Uterus (tissue), 4 donors: ENCODE measurements around the gene ABI1. TPM values are rescaled to one million over a fixed set of nuclear protein-coding genes. Genes with fewer than 3 reads are reported as not detected.

ENCODE experiments used
- DNase-seq, 2 donors: peaks; one replicate each; pipeline ENCODE4 v3.0.0-alpha.2; 2019 to 2020
- H3K27ac ChIP-seq, 2 donors: fragments of 200-600 bp; sonication (generic); 1 replicate in 1 of 2; 2 replicates in 1 of 2; pipeline ENCODE4 v1.5.1; 2016 to 2018
- H3K27me3 ChIP-seq, 2 donors: fragments of 200-600 bp; sonication (generic); one replicate each; pipeline ENCODE4 v1.5.1; 2018 to 2019; ENCODE audit warnings: control low read depth in 1 of 2
- H3K36me3 ChIP-seq, 2 donors: fragments of 200-600 bp; sonication (generic); one replicate each; pipeline ENCODE4 v1.5.1; 2019; ENCODE audit warnings: control low read depth in 1 of 2
- H3K4me1 ChIP-seq, 2 donors: fragments of 200-600 bp; sonication (generic); one replicate each; pipeline ENCODE4 v1.5.1; 2018 to 2019; ENCODE audit warnings: control low read depth in 1 of 2
- H3K4me3 ChIP-seq, 2 donors: fragments of 200-600 bp; sonication (generic); 1 replicate in 1 of 2; 2 replicates in 1 of 2; pipeline ENCODE4 v1.5.1; 2018 to 2019; ENCODE audit warnings: mild to moderate bottlenecking in 1 of 2
- H3K9me3 ChIP-seq, 2 donors: fragments of 200-600 bp; sonication (generic); one replicate each; pipeline ENCODE4 v1.5.1; 2019; ENCODE audit warnings: control low read depth in 1 of 2
- POLR2A ChIP-seq, 2 donors: fragments of 450-650 bp; IDR thresholded peaks; one replicate each; pipeline ENCODE4 v1.6.1; 2016; ENCODE audit warnings: antibody characterized with exemption in 2 of 2, mild to moderate bottlenecking in 1 of 2, moderate library complexity in 1 of 2
- intact Hi-C: fragments of 100-400 bp; cut with DNase I; formaldehyde crosslinking; loops from one replicate; pipeline ENCODE4 v1.15.1; 2023; ENCODE audit warnings: low total_unique reads
- total RNA-seq, 4 donors: library from RNA; depleted of rRNA in 3 of 4; stranded (reverse); fragments of >200 nt in 3 of 4; gene quantifications; one replicate each; pipeline versions ENCODE4 v1.1.0 to v1.2.4, GENCODE V29; 2014 to 2023
- TF ChIP-seq, protein P1 (sequence below), 4 experiments: fragments of 200-600 bp in 2 of 4; fragments of 450-650 bp in 2 of 4; sonication (generic) in 2 of 4; IDR thresholded peaks; one replicate each; pipeline ENCODE4 v1.5.1; 2016 to 2019; ENCODE audit warnings: antibody characterized with exemption in 4 of 4, mild to moderate bottlenecking in 2 of 4, moderate library complexity in 1 of 4
- donor health status: DM: yes; HTN: yes; CAD: no.

Gene ABI1
- total RNA-seq, 4 donors from 2014 or later = 26.6 to 50.4 (median 39.1) TPM

DNA sequence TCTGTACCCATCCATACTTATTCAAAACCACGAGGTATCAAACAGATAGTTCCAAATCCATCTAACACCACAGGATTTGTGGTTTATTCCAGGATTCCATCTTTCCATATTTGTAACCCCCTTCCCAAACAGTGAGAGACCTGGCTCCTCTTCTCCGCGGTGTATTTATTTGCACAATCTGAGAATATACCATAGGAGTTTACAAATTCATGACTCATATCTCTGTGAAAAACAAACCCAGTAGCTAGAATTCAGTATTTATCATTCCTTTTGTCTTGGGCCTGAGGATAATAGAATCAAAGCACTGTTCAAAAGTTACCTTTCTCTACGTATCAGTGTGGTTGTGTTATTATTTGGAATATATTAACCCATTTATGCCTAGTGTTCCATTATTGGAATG is 131.4 kb downstream of the ABI1 start:
- Histone ChIP-seq H3K4me3 (no peak overlapping the region), H3K27me3 (no peaks in the 10 kb centered on the region), H3K9me3 (no peaks in the 10 kb centered on the region), H3K27ac (no peak overlapping the region), H3K4me1 (no peaks in the 10 kb centered on the region), H3K36me3 (no peaks in the 10 kb centered on the region)
- no peak for TF ChIP-seq POLR2A (IDR thresholded peaks at IDR 0.05)
- TF ChIP-seq, protein P1, sequence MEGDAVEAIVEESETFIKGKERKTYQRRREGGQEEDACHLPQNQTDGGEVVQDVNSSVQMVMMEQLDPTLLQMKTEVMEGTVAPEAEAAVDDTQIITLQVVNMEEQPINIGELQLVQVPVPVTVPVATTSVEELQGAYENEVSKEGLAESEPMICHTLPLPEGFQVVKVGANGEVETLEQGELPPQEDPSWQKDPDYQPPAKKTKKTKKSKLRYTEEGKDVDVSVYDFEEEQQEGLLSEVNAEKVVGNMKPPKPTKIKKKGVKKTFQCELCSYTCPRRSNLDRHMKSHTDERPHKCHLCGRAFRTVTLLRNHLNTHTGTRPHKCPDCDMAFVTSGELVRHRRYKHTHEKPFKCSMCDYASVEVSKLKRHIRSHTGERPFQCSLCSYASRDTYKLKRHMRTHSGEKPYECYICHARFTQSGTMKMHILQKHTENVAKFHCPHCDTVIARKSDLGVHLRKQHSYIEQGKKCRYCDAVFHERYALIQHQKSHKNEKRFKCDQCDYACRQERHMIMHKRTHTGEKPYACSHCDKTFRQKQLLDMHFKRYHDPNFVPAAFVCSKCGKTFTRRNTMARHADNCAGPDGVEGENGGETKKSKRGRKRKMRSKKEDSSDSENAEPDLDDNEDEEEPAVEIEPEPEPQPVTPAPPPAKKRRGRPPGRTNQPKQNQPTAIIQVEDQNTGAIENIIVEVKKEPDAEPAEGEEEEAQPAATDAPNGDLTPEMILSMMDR (IDR thresholded peaks at IDR 0.05) = no peak
- DNase-seq = no peak
- intact Hi-C loops = no loop called here

DNA sequence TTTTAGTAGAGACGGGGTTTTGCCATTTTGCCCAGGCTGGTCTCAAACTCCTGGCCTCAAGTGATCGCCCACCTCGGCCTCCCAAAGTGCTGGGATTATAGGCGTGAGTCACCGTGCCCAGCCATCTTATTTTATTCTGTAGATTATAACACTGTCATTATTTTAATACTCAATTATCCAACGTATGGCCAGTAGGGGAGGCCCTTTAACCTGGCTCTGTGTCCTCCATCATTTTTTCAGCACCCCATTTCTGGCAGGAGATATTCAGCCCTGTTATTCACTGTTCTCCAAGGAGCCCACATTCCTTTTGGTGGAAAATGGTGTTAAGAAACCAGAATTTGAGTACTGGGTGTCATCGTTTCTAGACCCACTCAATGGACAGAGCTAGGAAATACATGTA is 131.8 kb downstream of the ABI1 start:
- DNase-seq = no peak
- Histone ChIP-seq H3K9me3 (no peaks in the 10 kb centered on the region), H3K4me3 (no peak overlapping the region), H3K27me3 (no peaks in the 10 kb centered on the region), H3K36me3 (no peaks in the 10 kb centered on the region), H3K27ac (no peak overlapping the region), H3K4me1 (no peaks in the 10 kb centered on the region)
- intact Hi-C loops = no loop called here
- no peak for TF ChIP-seq POLR2A (IDR thresholded peaks at IDR 0.05)
- TF ChIP-seq, protein P1 (IDR thresholded peaks at IDR 0.05) = no peak

DNA sequence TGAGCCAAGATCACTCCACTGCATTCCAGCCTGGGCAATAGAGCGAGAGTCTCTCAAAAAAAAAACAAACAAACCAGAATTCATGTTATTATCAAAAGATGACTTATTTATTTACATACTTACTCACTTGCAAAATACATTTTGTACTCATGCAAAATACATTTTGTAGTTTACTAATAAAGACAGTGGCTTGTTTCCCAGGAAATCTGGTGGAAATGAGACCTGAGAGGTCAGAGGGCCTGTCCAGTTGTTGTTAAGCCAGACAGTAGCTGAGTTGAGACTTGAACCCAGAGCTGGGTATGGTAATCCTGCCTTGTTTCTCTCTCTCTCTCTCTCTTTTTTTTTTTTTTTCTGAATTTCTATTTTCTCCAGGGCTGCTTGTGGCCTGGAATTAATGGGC is 133.8 kb downstream of the ABI1 start:
- Histone ChIP-seq H3K4me1 (no peaks in the 10 kb centered on the region), H3K36me3 (no peaks in the 10 kb centered on the region), H3K9me3 (no peaks in the 10 kb centered on the region), H3K27ac (no peak overlapping the region), H3K4me3 (no peak overlapping the region), H3K27me3 (no peaks in the 10 kb centered on the region)
- DNase-seq = no peak
- intact Hi-C loops = no loop called here
- no peak for TF ChIP-seq POLR2A (IDR thresholded peaks at IDR 0.05)
- TF ChIP-seq, protein P1 (IDR thresholded peaks at IDR 0.05) = no peak

DNA sequence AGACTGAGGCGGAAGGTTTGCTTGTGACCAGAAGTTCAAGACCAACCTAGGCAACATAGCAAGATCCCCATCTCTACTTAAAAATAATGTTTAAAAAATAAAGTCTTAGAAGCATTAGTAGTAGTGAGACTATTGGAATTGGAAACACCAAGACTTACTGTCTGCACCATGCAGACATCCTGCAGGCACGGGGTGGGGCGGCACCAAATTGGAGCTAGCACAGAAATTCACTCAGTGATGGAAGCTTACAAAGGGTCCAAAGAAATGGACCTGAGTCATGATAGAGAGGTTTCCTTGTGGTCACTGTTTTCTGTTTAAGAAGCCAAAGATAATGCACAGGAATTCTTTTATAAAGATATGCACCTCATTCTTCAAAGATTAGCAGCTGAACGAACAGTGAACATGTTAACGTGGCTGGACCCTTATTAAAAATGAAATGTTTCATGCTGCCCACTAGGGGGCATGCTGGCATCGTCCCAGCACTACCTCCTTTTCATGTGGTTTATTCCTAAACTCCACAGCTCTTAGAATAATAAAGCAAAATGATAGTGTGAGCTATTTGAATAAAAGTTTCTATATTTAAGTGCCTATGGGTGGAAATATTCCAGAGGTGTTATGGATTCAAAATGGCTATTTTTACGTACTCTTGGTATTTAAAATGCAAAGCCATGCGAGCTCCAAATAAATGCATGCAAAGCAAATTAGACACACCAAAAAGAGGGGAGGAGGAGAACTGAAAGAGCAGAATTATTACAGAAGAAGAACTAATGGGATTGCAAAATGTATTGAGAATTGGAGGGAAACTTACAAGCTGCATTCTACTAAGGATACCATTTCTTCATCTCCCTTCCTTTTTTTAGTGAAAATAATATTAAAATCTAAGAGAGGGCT is 134.7 kb downstream of the ABI1 start:
- intact Hi-C loops = no loop called here

DNA sequence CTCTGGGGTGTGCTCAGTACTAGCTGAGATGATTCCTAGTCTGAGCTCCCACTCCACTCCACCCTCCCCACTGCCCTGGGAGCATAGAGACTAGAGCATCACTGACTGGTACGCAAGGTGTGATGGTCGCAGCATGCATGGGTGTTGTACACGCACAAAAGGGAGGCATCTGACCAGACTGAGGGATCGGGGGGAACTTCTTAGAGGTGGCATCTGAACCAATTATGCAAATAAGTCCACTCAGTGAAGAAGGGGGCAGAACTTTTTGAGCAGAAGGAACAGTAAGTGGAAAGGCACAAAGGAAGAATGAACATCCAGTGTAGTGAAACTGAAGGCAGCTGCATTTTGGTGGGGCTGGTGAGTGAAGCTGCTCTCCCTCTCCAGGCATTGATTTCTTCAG is 137.7 kb downstream of the ABI1 start:
- intact Hi-C loops = no loop called here

More for the DNA sequence above, 134.7 kb downstream of the ABI1 start:
- TF ChIP-seq, protein P1 (IDR thresholded peaks at IDR 0.05) = peak; percentile 67 to 76 (median 75)
- no peak for TF ChIP-seq POLR2A (IDR thresholded peaks at IDR 0.05)
- H3K9me3 ChIP-seq = no peaks in the 10 kb centered on the region
- peak; percentile 45 to 63 for DNase-seq
- no peaks in the 10 kb centered on the region for H3K27me3 ChIP-seq
- H3K27ac ChIP-seq = no peak overlapping the region
- no peaks in the 10 kb centered on the region for H3K36me3 ChIP-seq
- no peaks in the 10 kb centered on the region for H3K4me1 ChIP-seq
- no peak overlapping the region for H3K4me3 ChIP-seq

More for the DNA sequence above, 137.7 kb downstream of the ABI1 start:
- H3K9me3 ChIP-seq = no peaks in the 10 kb centered on the region
- H3K27ac ChIP-seq = no peak overlapping the region
- H3K4me3 ChIP-seq = no peak overlapping the region
- no peak for DNase-seq
- TF ChIP-seq POLR2A (IDR thresholded peaks at IDR 0.05) = no peak
- TF ChIP-seq, protein P1 (IDR thresholded peaks at IDR 0.05) = no peak
- H3K36me3 ChIP-seq = no peaks in the 10 kb centered on the region
- no peaks in the 10 kb centered on the region for H3K4me1 ChIP-seq
- H3K27me3 ChIP-seq = no peaks in the 10 kb centered on the region
